ENCODE data around the gene CRACR2B.

DNA sequence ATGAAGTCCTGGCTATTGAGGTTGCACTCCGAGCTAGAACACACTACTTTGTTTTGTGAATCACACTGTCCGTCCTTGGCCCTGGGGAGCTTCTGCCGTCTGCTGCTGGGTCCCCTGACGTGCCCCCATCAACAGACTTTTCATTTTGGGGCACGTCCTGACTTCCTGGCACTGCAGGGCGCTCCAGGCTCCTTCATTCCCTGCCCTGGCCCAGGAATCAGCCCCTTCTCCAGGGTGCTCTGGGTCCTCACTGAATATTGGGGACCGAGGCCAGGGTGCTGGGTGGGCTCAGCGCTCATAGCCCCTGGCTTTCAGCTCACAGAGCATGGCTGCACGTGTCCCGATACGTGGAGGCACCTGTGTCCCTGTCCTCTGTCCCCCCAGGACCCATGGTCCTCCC, 37.2 kb downstream of the CRACR2B start:
- TF ChIP-seq POLR2A (IDR thresholded peaks at IDR 0.05; ENCODE audit: low read depth, low read length): no peak
- TF ChIP-seq TAF1 (IDR thresholded peaks at IDR 0.05; ENCODE audit: borderline replicate concordance, low read depth, low read length): no peak
